ENCODE data around the gene GMNN.

DNA sequence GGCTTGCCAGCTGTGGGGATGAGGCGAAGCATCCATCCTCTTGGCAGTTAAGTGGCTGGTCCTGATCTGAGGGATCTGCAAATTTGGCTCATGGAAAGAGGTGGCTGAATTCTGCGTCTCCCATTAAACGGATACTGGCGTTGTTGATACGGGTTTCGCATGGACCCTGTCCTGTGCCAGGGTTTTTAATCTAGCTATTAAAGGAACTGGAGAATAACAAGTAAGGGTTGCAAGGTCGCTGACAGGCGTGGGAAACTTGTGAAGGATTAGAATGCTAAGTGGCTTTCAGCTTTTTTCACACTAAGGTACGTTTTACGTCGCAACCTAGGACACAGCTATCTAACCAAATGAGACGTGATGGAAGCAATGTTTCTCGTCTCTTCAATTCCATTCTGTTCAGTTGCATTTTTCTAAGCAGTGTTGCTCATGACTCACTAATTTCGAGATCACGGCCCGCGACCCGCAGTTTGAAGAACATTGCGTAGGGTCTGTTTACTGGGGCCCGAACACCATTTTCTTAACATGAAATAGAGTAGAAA lies 852 bp downstream of the GMNN start:
- TF ChIP-seq EZH2 (IDR thresholded peaks at IDR 0.05; ENCODE audit: low read length), result no peak
- TF ChIP-seq, protein P1, sequence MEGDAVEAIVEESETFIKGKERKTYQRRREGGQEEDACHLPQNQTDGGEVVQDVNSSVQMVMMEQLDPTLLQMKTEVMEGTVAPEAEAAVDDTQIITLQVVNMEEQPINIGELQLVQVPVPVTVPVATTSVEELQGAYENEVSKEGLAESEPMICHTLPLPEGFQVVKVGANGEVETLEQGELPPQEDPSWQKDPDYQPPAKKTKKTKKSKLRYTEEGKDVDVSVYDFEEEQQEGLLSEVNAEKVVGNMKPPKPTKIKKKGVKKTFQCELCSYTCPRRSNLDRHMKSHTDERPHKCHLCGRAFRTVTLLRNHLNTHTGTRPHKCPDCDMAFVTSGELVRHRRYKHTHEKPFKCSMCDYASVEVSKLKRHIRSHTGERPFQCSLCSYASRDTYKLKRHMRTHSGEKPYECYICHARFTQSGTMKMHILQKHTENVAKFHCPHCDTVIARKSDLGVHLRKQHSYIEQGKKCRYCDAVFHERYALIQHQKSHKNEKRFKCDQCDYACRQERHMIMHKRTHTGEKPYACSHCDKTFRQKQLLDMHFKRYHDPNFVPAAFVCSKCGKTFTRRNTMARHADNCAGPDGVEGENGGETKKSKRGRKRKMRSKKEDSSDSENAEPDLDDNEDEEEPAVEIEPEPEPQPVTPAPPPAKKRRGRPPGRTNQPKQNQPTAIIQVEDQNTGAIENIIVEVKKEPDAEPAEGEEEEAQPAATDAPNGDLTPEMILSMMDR (optimal IDR thresholded peaks at IDR 0.05 in 1 of 3, IDR thresholded peaks at IDR 0.05 in 1 of 3, conservative IDR thresholded peaks at IDR 0.05 in 1 of 3; ENCODE audit: extremely low read depth in 1 of 3, insufficient read depth in 2 of 3, low read length in 3 of 3), result no peak

Measured in keratinocyte (primary cell).